A673 (cell line): Measurements from ENCODE around the gene RSU1.

ENCODE experiments used
- CTCF ChIP-seq: fragments of 300-800, 200-600 bp; sonication (generic); conservative IDR thresholded peaks from 2 replicates; pipeline ENCODE4 v1.5.1; 2017; ENCODE audit warnings: low read depth, mild to moderate bottlenecking, antibody characterized with exemption, low read length, moderate library complexity, mixed read lengths
- EZH2 ChIP-seq: fragments of 200-600 bp; sonication (generic); IDR thresholded peaks from 2 replicates; pipeline ENCODE4 v1.6.1; 2017; ENCODE audit warnings: borderline replicate concordance, low read depth, mild to moderate bottlenecking, mixed read lengths, antibody characterized with exemption, low read length; ENCODE audit not compliant: poor library complexity, severe bottlenecking

GRCh38 chr10:16812676-16813075 lies 4.5 kb downstream of the RSU1 start:
- no peak for TF ChIP-seq EZH2
- no peak for TF ChIP-seq CTCF
